Raji (cell line): Measurements from ENCODE around the gene CNTN3.

Experiments
- POLR2A ChIP-seq: IDR thresholded peaks from 2 replicates; pipeline ENCODE4 v1.6.1; 2011; ENCODE audit warnings: low read depth, low read length, control low read depth; ENCODE audit not compliant: insufficient read depth

Gene CNTN3

DNA sequence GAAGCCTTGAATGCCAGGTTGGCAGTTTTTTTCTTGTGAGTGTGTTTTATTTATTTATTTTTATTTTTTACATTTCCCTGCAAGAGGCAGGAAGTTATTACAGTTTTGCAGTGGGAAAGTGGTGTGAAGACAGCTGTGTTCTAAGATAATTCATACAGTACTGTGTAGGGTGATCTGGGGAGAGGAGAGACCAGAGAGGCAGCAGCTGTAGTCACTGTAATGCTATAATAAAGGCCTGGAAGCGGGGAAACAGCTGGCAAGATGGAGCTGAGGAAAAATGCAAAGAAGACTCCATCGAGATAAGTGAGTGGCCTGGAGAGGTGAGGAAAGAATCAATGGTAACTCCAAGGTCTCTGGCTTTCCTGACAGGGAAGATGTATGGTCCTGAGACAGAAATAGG, 23.1 kb downstream of the CNTN3 start:
- no peak for TF ChIP-seq POLR2A

DNA sequence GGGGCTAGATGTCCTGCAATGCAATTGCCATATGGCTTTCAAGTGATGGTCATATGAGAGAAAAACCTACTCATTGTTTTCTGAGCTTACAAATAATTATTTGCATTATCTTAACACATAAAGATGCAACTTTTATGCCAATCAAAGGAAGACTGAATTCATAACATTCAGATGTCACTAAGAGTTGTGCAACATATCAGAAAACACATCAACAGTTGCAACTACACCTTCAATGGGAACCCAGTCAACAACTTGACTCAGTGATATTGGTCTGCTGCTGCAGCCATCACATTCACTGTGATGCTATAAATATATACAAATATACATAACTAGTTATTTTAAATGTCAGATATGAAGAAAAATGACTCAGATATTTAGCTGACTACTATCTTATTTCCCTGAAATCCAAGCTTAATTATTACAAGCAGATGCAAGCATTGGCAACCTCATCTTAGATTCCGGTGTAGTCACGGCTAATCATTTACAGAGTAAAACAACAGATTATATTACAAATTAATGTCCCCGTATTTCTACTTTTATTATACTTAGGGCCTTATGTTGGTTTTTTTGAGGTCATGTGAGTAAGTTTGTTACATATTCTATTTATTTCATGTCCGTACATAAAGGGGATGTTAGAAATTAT, 23.7 kb downstream of the CNTN3 start:
- TF ChIP-seq POLR2A, result no peak

DNA sequence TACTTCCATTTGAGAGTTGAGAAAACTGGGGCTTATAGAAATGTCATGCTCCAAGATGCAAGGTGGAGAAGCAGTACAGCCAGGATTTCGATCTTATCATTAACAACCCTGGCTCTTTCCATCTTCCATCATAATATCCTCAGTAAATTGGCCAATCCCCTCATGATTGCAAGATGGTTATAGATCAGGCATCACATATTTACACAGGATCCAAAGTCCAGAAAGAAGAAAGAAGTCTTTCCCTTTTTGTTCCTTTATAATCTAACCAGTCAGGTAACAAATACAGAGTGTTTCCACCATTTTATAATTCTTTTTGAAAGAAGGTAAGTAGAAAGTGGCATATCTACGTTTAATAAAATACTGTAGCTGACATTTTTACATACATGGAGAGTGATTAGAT, 29.7 kb downstream of the CNTN3 start:
- TF ChIP-seq POLR2A, result no peak

DNA sequence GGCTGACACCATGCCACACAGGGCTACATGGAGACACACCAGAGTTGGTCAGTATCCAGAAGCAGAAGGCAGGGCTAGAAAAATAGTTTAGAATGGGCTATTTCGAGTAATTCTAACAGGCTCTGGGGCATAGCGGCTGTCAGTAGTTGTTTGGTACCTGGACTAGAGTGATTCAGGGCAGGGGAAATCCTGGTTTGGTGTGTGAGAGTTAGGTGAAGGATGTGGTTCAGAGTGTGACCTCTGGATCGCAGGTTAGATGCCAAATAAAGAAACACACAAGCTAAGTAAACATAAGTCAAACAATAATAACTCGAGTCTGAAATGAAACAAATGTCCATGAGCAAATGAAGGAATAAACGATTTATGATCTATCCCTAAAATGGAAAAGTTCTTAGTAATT, 31.5 kb downstream of the CNTN3 start:
- no peak for TF ChIP-seq POLR2A

DNA sequence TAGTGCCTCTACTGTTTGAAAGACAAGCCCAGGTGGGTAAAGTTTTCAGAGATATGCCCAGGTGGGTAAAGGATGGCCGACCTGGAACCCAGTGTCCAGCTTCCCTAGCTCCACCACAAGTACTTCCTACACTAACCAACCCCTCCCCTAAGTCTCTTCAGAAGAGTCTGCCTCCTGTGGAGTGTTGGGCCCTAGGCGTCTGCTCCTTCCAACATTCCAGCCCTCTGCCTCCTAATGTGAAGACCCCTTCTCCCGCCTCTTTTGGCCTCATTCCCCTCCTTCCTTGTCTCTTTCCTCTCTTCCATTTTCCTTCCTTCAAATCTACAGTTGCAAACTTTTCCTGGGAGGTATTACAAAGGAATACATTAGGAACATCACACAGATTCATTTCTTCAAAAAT, 38.6 kb downstream of the CNTN3 start:
- TF ChIP-seq POLR2A, result no peak

DNA sequence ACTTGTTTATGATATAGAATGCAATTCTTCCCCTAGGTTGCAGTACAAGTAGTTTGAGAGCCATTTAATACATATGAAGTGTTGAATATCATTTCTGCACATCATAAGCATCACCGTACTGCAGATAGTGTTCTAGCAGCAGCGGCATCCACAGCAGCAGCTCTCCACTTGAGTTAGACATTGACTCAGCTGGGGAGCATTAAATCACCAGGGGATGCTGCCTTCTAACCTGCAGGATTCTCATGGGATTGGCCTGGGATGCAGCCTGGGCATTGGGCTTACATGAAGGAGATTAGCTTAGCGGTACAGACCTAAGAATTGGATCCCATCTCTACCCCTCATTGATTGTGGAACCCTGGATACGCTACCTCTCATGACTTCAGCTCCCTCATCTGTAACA, 43.3 kb downstream of the CNTN3 start:
- TF ChIP-seq POLR2A, result no peak
